ENCODE measurements around the gene CCDC107. TPM values are rescaled to one million over a fixed set of nuclear protein-coding genes. Genes with fewer than 3 reads are reported as not detected.

CCDC107 gene
- total and polyA plus RNA-seq, 2 experiments from 2014 or later: 6.9 to 18.4 TPM

DNA sequence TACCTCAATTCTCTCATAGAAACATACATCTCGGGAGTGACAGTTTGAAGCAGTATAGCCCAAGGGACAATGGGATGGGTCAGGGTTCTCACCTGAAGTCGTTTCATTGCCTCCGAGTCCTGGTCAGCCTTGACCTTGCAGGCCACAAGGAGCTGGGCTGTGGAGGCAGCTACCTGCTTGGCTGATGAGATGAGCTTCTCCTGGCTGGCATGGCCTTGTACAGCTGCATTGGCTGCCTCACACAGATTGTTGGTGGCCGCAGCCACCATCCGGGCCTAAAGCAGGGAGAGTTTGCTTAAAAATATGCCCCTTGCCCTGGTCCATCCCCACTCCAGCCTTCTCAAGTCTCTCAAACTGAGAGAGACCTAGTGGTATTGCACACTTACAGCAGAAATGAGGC, 40.1 kb downstream of the CCDC107 start (continued):
- TF ChIP-seq, protein P1, sequence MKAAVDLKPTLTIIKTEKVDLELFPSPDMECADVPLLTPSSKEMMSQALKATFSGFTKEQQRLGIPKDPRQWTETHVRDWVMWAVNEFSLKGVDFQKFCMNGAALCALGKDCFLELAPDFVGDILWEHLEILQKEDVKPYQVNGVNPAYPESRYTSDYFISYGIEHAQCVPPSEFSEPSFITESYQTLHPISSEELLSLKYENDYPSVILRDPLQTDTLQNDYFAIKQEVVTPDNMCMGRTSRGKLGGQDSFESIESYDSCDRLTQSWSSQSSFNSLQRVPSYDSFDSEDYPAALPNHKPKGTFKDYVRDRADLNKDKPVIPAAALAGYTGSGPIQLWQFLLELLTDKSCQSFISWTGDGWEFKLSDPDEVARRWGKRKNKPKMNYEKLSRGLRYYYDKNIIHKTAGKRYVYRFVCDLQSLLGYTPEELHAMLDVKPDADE (IDR thresholded peaks at IDR 0.05): no peak
- TF ChIP-seq EZH2 (IDR thresholded peaks at IDR 0.05; ENCODE audit: low read depth, unreplicated experiment) (no peak), ZNF114 (CRISPR knock-in tag; IDR thresholded peaks at IDR 0.05) (no peak), STAT1 (IDR thresholded peaks at IDR 0.05; ENCODE audit: unreplicated experiment) (no peak), POLR2AphosphoS5 (IDR thresholded peaks at IDR 0.05; ENCODE audit: low read depth) (no peak)
- TF ChIP-seq, protein P2, sequence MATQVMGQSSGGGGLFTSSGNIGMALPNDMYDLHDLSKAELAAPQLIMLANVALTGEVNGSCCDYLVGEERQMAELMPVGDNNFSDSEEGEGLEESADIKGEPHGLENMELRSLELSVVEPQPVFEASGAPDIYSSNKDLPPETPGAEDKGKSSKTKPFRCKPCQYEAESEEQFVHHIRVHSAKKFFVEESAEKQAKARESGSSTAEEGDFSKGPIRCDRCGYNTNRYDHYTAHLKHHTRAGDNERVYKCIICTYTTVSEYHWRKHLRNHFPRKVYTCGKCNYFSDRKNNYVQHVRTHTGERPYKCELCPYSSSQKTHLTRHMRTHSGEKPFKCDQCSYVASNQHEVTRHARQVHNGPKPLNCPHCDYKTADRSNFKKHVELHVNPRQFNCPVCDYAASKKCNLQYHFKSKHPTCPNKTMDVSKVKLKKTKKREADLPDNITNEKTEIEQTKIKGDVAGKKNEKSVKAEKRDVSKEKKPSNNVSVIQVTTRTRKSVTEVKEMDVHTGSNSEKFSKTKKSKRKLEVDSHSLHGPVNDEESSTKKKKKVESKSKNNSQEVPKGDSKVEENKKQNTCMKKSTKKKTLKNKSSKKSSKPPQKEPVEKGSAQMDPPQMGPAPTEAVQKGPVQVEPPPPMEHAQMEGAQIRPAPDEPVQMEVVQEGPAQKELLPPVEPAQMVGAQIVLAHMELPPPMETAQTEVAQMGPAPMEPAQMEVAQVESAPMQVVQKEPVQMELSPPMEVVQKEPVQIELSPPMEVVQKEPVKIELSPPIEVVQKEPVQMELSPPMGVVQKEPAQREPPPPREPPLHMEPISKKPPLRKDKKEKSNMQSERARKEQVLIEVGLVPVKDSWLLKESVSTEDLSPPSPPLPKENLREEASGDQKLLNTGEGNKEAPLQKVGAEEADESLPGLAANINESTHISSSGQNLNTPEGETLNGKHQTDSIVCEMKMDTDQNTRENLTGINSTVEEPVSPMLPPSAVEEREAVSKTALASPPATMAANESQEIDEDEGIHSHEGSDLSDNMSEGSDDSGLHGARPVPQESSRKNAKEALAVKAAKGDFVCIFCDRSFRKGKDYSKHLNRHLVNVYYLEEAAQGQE (IDR thresholded peaks at IDR 0.05; ENCODE audit: unreplicated experiment): no peak

DNA sequence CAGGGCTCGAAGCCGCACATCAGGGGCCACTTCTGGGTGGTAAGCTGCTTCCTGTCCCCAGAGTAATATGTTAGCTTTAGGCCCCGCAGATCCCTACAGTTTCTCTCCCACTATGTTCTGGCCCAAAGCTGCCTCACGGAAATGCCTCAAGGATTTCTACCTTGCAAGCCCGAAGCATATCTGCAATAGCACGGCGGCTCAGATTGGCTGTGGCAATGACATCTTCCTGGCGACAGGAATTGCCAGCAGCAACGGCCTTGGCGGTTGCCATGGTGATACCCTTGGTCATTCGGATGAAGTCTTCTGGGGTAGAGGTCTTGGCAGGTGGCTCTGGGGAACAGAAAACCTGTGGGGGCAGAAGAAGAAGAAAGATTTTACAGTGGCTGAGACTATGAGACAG, 41.9 kb downstream of the CCDC107 start:
- Histone ChIP-seq H3K79me2 (replicated peaks; ENCODE audit: insufficient read depth) (no peaks in the 10 kb centered on the region), H3F3A (replicated peaks; ENCODE audit: low read depth) (peaks cover 6% of the 10 kb centered on the region), H3K9me2 (ENCODE audit: insufficient read depth) (no peaks in the 10 kb centered on the region), H3K4me3 (no peak overlapping the region), H3K36me3 (ENCODE audit: insufficient read depth) (peaks cover 31% of the 10 kb centered on the region; the same call in 1 of the 2 replicates), H3K27ac (ENCODE audit: low read depth) (no peak overlapping the region), H3K27me3 (ENCODE audit: insufficient read depth) (no peaks in the 10 kb centered on the region), H3K4me1 (ENCODE audit: insufficient read depth) (no peaks in the 10 kb centered on the region), H2AFZ (no peak overlapping the region), H3K4me2 (no peak overlapping the region), H4K20me1 (replicated peaks; ENCODE audit: insufficient read depth) (no peaks in the 10 kb centered on the region)
- TF ChIP-seq CREB1 (CRISPR knock-in tag; IDR thresholded peaks at IDR 0.05; ENCODE audit: low read depth): no peak
- no peak for TF ChIP-seq EZH2phosphoT487 (IDR thresholded peaks at IDR 0.05; ENCODE audit: unreplicated experiment)
- TF ChIP-seq JUNB (IDR thresholded peaks at IDR 0.05; ENCODE audit: unreplicated experiment): no peak
- TF ChIP-seq ZNF331 (CRISPR knock-in tag; IDR thresholded peaks at IDR 0.05; ENCODE audit: low read depth): no peak
- no peak overlapping the region for H3K27ac Mint-ChIP-seq
- no peaks in the 10 kb centered on the region for H3K4me1 Mint-ChIP-seq
- H3K4me3 Mint-ChIP-seq: no peak overlapping the region
- H3K9me3 Mint-ChIP-seq: no peaks in the 10 kb centered on the region
- no peaks in the 10 kb centered on the region; the same call in none of the 3 replicates for H3K36me3 Mint-ChIP-seq (ENCODE audit: low read depth)
- ATAC-seq (no peak), DNase-seq (ENCODE audit: low spot score) (peak; percentile 42)
- peaks cover 10% of the 10 kb centered on the region for H3K27me3 Mint-ChIP-seq (ENCODE audit: insufficient read depth, low read depth, poor library complexity)

DNA sequence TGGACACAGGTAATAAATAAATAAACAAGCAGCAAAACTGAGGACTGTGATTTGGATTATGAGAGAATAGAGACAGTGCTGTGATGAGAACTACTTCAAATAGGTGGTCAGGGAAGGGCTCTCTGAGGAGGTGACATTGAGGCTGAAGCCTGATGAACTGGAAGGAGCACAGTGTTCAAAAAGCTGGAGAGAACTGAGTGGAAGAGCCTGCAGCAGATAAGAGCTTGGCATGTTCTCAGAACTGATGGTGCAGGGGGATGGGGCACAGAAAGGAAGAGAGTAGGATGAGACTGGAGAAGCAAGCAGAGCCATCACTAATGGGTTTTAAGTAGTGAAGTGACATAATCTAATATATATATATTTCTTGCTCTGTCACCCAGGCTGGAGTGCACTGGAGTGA, 42.9 kb downstream of the CCDC107 start:
- Mint-ChIP-seq H3K36me3 (ENCODE audit: low read depth) (peaks cover 6% of the 10 kb centered on the region), H3K27me3 (ENCODE audit: insufficient read depth, low read depth, poor library complexity) (peaks cover 10% of the 10 kb centered on the region)
- no peak for DNase-seq (ENCODE audit: low spot score)
- TF ChIP-seq ZNF114 (CRISPR knock-in tag; IDR thresholded peaks at IDR 0.05) (no peak), NANOG (IDR thresholded peaks at IDR 0.05; ENCODE audit: borderline replicate concordance) (no peak), EZH2phosphoT487 (IDR thresholded peaks at IDR 0.05; ENCODE audit: unreplicated experiment) (no peak), CREB1 (CRISPR knock-in tag; IDR thresholded peaks at IDR 0.05; ENCODE audit: low read depth) (no peak), POLR2AphosphoS5 (IDR thresholded peaks at IDR 0.05; ENCODE audit: low read depth) (no peak), EZH2 (IDR thresholded peaks at IDR 0.05; ENCODE audit: low read depth, unreplicated experiment) (no peak), JUNB (IDR thresholded peaks at IDR 0.05; ENCODE audit: unreplicated experiment) (no peak), STAT1 (IDR thresholded peaks at IDR 0.05; ENCODE audit: unreplicated experiment) (no peak)
- TF ChIP-seq, protein P1 (IDR thresholded peaks at IDR 0.05): no peak

More for the DNA sequence above, 42.9 kb downstream of the CCDC107 start:
- Mint-ChIP-seq H3K4me3 (no peak overlapping the region), H3K27ac (no peak overlapping the region), H3K4me1 (no peaks in the 10 kb centered on the region), H3K9me3 (no peaks in the 10 kb centered on the region)
- Histone ChIP-seq H3K4me2 (no peak overlapping the region), H3K27ac (ENCODE audit: low read depth) (no peak overlapping the region), H3K36me3 (ENCODE audit: insufficient read depth) (peaks cover 31% of the 10 kb centered on the region; the same call in 1 of the 2 replicates), H3F3A (replicated peaks; ENCODE audit: low read depth) (peaks cover 6% of the 10 kb centered on the region), H3K27me3 (ENCODE audit: insufficient read depth) (no peaks in the 10 kb centered on the region), H3K79me2 (replicated peaks; ENCODE audit: insufficient read depth) (no peaks in the 10 kb centered on the region), H3K4me3 (no peak overlapping the region), H2AFZ (no peak overlapping the region), H3K9me2 (ENCODE audit: insufficient read depth) (no peaks in the 10 kb centered on the region), H3K4me1 (ENCODE audit: insufficient read depth) (no peaks in the 10 kb centered on the region), H4K20me1 (replicated peaks; ENCODE audit: insufficient read depth) (no peaks in the 10 kb centered on the region)
- ATAC-seq: no peak
